ENCODE data around the gene UCK2. TPM values are rescaled to one million over a fixed set of nuclear protein-coding genes. Genes with fewer than 3 reads are reported as not detected.

Gene UCK2
- total RNA-seq, 2 experiments from 2014 or later = 66.5 to 72.2 TPM

DNA sequence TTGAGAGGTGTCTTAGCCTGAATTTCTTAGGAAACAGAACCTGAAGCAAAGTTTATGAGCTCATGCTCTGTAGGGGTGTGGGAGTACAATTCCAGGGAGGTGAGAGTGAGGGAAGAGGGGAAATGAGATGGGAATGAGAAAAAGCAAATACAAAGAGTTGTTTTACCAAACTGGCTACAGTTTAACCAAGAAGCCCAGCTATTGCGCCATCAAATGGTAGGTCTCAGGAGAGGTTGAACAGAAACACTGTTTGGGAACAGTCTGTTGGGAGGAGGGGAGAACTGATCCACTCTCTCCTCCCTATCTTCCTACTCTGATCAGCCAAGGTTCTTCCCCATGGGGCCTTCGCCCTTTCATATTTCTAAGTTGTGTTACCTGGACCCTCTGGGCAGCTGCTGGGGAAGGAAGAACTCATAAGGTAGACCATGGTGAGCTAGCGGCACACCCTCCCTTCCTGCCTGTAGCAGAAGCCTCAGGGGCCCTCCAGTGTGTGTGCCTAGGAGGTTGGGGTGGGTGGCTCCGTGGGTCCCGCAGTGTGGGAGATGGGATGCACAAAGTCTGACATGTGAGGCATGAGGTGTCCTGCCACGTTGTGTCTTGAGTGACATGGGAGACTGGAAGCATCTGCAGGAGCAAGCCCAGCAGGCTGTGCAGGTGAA lies 120.5 kb downstream of the UCK2 start:
- no peak overlapping the region for H3K27ac Mint-ChIP-seq
- ChIA-PET CTCF (interaction anchor here (0.9 to 1.2 kb wide), 2 partner anchors 10 to 23 kb away, joined by 3 to 5 read pairs; no protein-coding TSS in a partner anchor), POLR2A (no interaction called here)
- DNase-seq = no peak
- TF ChIP-seq CTCF (IDR thresholded peaks at IDR 0.05) = no peak
- H3K4me3 Mint-ChIP-seq = no peak overlapping the region
- intact Hi-C loops (cut with micrococcal nuclease) = no loop called here
- no peaks in the 10 kb centered on the region for H3K36me3 Mint-ChIP-seq (ENCODE audit: low read depth)
- no peaks in the 10 kb centered on the region for H3K9me3 Mint-ChIP-seq
- no peaks in the 10 kb centered on the region for H3K4me1 Mint-ChIP-seq (ENCODE audit: low read depth)
- peaks cover 1% of the 10 kb centered on the region for H3K27me3 Mint-ChIP-seq
- no peak for ATAC-seq

DNA sequence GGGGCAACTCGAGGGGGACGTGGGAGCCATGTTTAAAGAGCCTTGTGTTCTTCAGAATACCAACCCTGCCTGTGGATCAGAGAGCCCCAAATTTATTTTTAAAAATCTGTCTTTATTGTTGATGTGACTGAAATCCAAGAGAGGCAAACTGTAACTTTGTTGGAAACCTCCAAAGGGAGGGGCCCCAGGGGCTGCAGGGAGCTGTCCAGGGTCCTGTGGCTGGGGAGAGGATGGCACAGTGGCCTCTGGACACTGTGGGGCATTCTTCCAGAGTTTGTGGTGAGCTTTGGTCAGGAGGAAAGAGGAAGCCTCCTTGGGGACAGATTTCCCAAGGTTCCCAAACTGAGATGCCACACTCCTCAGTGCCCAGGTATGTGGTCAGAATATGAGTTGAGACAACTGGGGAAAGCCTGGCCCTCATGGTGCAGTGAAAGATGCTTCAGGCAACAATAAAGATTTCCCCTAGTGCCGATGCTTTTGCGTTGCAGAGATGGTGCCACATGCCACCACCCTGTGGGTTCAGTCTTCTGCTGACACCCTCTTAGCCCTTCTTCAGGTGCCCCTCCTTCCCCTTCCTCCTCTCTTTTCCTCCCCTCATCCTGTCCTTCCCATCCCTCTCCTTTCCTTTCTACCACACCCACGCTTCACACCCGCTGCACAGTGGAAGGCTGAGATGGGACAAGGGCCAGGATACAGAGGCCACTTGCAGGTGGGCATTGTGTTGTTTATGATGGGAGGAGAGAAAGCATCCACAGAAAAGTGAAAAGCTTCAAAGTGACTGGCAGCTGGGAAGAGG lies 122.1 kb downstream of the UCK2 start:
- peaks cover 1% of the 10 kb centered on the region for H3K27me3 Mint-ChIP-seq
- no peak for TF ChIP-seq CTCF (IDR thresholded peaks at IDR 0.05)
- ChIA-PET CTCF (no interaction called here), POLR2A (no interaction called here)
- DNase-seq (no peak), ATAC-seq (no peak)
- H3K4me3 Mint-ChIP-seq = no peak overlapping the region
- no peaks in the 10 kb centered on the region for H3K4me1 Mint-ChIP-seq (ENCODE audit: low read depth)
- no peaks in the 10 kb centered on the region for H3K36me3 Mint-ChIP-seq (ENCODE audit: low read depth)
- no peak overlapping the region for H3K27ac Mint-ChIP-seq
- intact Hi-C loops (cut with micrococcal nuclease) = no loop called here
- H3K9me3 Mint-ChIP-seq = no peaks in the 10 kb centered on the region

- H3K9me3 Mint-ChIP-seq = no peaks in the 10 kb centered on the region
These were observed 127.5 kb downstream of the UCK2 start for GRCh38 chr1:165954940-165955339.

GRCh38 chr1:165958306-165958705 lies 130.9 kb downstream of the UCK2 start:
- ChIA-PET POLR2A (no interaction called here), CTCF (interaction anchor here (1.3 kb wide), 1 partner anchor 10 kb away, joined by 3 read pairs; no protein-coding TSS in a partner anchor)
- Mint-ChIP-seq H3K36me3 (ENCODE audit: low read depth) (no peaks in the 10 kb centered on the region), H3K9me3 (no peaks in the 10 kb centered on the region), H3K4me1 (ENCODE audit: low read depth) (no peaks in the 10 kb centered on the region), H3K27ac (no peak overlapping the region), H3K4me3 (no peak overlapping the region), H3K27me3 (no peaks in the 10 kb centered on the region)
- intact Hi-C loops (cut with micrococcal nuclease) = no loop called here
- no peak for ATAC-seq
- no peak for DNase-seq
- TF ChIP-seq CTCF (IDR thresholded peaks at IDR 0.05) = no peak

More at GRCh38 chr1:165954940-165955339, 127.5 kb downstream of the UCK2 start:
- no peaks in the 10 kb centered on the region for H3K4me1 Mint-ChIP-seq (ENCODE audit: low read depth)
- ChIA-PET CTCF (no interaction called here), POLR2A (no interaction called here)
- no peak overlapping the region for H3K4me3 Mint-ChIP-seq
- H3K27ac Mint-ChIP-seq = no peak overlapping the region
- intact Hi-C loops (cut with micrococcal nuclease) = no loop called here
- ATAC-seq (no peak), DNase-seq (no peak)
- no peak for TF ChIP-seq CTCF (IDR thresholded peaks at IDR 0.05)
- no peaks in the 10 kb centered on the region for H3K36me3 Mint-ChIP-seq (ENCODE audit: low read depth)
- no peaks in the 10 kb centered on the region for H3K27me3 Mint-ChIP-seq

GRCh38 chr1:165960136-165960535 lies 132.7 kb downstream of the UCK2 start:
- no peak for TF ChIP-seq CTCF (IDR thresholded peaks at IDR 0.05)
- POLR2A ChIA-PET = no interaction called here
- no peak for DNase-seq
- CTCF ChIA-PET = no interaction called here
- H3K36me3 Mint-ChIP-seq (ENCODE audit: low read depth) = no peaks in the 10 kb centered on the region
- H3K4me1 Mint-ChIP-seq (ENCODE audit: low read depth) = no peaks in the 10 kb centered on the region
- ATAC-seq = no peak
- H3K27ac Mint-ChIP-seq = no peak overlapping the region
- no peak overlapping the region for H3K4me3 Mint-ChIP-seq
- H3K27me3 Mint-ChIP-seq = peaks cover 2% of the 10 kb centered on the region
- no peaks in the 10 kb centered on the region for H3K9me3 Mint-ChIP-seq
- intact Hi-C loops (cut with micrococcal nuclease) = no loop called here
